HG03103 (cell line): ENCODE results near the gene TENT4A.

Experiments
- ATAC-seq: cut with Tn5 transposase; IDR thresholded peaks from one replicate; pipeline ENCODE4 v1.9.1; 2021; ENCODE audit warnings: low read depth; ENCODE audit not compliant: unreplicated experiment

The TENT4A gene

GRCh38 chr5:6790346-6790865 is 77.2 kb downstream of the TENT4A start:
- ATAC-seq, result no peak

DNA sequence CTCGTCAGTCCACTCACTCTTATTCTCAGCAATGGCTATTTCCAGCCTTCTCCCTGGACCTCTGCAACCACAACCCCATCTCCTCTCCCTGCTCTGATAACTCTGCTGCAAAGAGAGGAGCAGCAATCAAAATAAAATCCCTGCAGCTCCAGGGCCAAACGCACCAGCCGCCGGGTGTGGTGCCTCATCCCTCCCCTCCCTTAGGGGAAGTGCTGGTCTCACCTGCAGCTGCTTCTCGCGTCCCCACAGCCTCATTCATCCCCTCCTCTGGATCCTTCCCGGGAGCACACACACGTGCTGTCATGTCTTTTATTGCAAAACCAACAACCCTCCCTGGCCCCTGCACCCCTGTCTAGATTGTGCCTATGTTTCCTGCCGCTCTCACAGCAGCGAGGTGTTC is 77.8 kb downstream of the TENT4A start:
- ATAC-seq, result no peak

- no peak for ATAC-seq
These were observed 79.1 kb downstream of the TENT4A start for GRCh38 chr5:6792376-6792775.

DNA sequence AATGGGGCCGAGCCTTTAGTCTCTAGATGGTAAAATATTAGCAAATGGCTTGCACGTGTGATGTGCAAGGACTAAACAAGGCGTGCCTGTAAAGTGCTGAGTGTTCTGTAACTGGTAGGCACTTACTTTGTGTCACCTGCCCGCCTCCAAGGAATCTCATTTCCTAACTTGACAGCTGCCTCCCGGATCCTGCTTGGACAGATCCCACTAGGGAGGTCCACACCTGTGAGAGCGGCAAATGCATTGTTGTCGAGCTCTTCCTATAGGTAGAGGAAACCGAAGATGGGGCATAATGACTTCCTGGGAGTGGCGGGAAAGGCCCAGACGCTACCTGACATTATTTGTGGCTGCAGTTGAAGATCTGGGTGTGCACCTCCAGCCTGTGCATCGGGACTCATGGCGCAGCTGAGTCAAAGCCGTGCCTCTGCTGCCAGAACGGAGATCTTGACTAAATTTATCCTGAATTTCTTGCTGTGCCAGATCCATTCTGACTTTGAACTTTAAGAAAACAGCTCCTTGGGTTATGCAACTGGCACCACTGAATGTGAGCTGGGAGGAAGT is 79.8 kb downstream of the TENT4A start:
- no peak for ATAC-seq

DNA sequence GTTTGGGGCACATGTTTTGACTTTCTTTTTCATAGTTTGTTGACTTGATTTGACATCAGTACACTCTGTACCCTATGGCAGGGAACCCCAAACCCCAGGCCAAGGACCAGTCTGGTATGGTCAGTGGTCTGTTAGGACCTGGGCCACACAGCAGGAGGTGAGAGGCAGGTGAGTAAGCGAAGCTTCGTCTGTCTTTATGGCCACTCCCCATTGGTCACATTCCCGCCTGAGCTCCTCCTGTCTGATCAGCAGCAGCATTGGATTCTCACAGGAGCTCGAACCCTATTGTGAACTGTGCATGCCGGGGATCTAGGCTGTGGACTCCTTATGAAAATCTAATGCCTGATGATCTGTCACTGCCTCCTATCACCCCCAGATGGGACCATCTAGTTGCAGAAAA is 88.0 kb downstream of the TENT4A start:
- no peak for ATAC-seq

DNA sequence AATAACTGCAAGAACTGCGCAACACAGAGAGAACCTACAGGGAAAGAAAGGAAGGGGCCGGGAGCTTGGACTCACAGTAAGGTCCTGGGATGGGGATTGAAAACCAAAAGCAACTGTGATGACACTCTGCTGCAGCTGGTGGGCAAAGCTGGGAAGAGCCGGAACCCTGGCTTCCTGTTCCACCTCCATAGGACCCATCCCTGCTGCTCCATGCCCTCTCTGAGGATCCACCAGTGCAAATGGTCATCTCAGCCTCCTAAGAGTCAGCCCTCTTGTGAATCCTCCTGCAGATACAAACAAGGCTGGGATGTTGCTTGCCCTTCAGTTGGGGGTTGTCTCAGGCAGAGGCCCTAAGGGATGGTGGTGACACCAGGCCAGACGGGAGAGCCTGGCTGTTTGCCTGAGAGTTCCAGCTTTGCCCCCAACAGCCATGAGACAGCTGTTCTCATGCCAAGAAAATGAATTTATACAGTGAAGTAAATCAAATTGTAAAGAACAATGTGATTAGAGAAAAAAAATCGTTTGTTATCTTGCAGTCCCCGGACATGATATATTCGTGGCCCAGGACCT is 90.8 kb downstream of the TENT4A start:
- ATAC-seq, result no peak

DNA sequence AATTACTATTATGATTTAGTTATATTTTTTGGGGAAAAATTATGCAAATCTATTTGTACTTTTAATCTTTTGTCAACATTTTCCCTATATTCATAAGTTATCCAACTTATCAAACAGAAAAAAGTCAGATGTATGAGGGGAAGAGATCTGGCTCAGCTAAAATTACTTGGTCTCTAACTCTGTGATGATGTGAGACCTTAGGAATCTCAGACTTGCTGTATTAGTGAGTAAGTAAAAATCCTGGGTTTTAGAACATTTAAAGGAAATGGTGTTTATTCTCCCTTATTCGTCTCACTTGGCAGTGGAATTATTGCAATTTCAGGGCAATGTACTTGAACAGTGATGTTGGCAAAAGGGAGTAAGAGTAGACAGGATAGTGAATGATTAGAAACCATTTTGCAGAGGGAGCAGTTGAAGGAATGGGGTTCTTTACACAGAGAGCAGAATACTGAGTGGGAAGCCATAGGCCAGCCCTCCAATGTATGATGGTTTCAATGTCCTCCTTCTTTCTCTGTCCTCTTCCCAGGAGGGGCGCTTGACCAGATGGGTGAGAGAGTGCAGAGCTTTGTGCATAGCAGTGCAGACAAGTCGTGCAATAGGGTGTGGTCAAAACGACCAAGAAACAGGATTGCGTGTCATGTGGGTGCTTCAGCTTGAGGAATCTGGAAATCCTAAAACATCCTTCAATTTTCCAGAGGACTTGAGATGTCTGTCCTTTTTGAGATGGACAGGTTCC is 91.7 kb downstream of the TENT4A start:
- ATAC-seq, result no peak

DNA sequence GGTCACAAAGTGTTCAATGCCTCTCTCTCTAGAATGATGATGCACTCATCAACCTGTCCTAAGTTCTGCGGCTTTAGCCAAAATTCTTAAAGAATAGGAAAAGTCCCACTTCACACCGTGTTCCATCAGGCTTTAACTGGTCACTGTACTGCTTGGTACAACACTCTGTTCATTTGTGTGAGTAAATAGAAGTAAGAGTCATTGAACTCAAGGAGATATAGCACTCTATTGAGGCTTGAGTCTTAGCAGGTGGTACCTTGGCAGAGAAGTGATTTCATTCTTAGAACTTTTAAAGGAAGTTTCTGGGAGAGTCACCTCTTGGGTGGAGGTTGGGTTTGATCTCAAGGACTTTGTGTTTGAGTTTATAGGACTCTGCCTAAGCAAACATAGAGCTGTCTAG is 92.6 kb downstream of the TENT4A start:
- ATAC-seq, result no peak
